ENCODE data around the gene RNASEH1. TPM values are rescaled to one million over a fixed set of nuclear protein-coding genes. Genes with fewer than 3 reads are reported as not detected.
A peak's percentile ranks its signal among the peaks of the same experiment; 100 is the strongest.

RNASEH1 gene
- total and polyA plus RNA-seq, 2 of the 13 experiments (the other 11 are each of a cell fraction or from before 2014, with no cell fraction given), result 14.5 to 57.4 TPM

- TF ChIP-seq ZBTB49 (CRISPR knock-in tag; IDR thresholded peaks at IDR 0.05; ENCODE audit: borderline replicate concordance) (no peak), STAT6 (CRISPR knock-in tag; IDR thresholded peaks at IDR 0.05; ENCODE audit: borderline replicate concordance) (no peak), NFKB2 (CRISPR knock-in tag; IDR thresholded peaks at IDR 0.05; ENCODE audit: borderline replicate concordance) (peak; percentile 35; the same call in 1 of the 2 replicates), ZNF703 (CRISPR knock-in tag; IDR thresholded peaks at IDR 0.05; ENCODE audit: borderline replicate concordance) (no peak), ZNF414 (CRISPR knock-in tag; IDR thresholded peaks at IDR 0.05) (no peak), HINFP (CRISPR knock-in tag; IDR thresholded peaks at IDR 0.05; ENCODE audit: low read depth) (no peak), ZNF280B (CRISPR knock-in tag; IDR thresholded peaks at IDR 0.05; ENCODE audit: borderline replicate concordance) (peak; percentile 74), IRF9 (CRISPR knock-in tag; IDR thresholded peaks at IDR 0.05; ENCODE audit: borderline replicate concordance) (no peak), GTF2F1 (IDR thresholded peaks at IDR 0.05; ENCODE audit: low read length) (no peak), ZBTB33 (CRISPR knock-in tag; IDR thresholded peaks at IDR 0.05) (peak; percentile 90), ETS1 (CRISPR knock-in tag; IDR thresholded peaks at IDR 0.05) (no peak), AGO1 (IDR thresholded peaks at IDR 0.05; ENCODE audit: low read depth, low read length, poor library complexity, severe bottlenecking) (peak; percentile 65)
These were observed 48.5 kb upstream of the RNASEH1 start (continued) for GRCh38 chr2:3606370-3607201.

All from HepG2 (cell line).